ENCODE measurements around the gene CCR7.
A peak's percentile ranks its signal among the peaks of the same experiment; 100 is the strongest.

The CCR7 gene

GRCh38 chr17:40556198-40556661, 9.0 kb downstream of the CCR7 start:
- no peak for TF ChIP-seq CTCF (IDR thresholded peaks at IDR 0.05; ENCODE audit: low read depth, low read length)
- no peak overlapping the region for H3K4me3 ChIP-seq (ENCODE audit: low read depth, low read length)

GRCh38 chr17:40555296-40556190, 9.7 kb downstream of the CCR7 start:
- no peak overlapping the region for H3K4me3 ChIP-seq (ENCODE audit: low read depth, low read length)
- TF ChIP-seq CTCF (IDR thresholded peaks at IDR 0.05; ENCODE audit: low read depth, low read length), result no peak

- TF ChIP-seq CTCF (IDR thresholded peaks at IDR 0.05; ENCODE audit: low read depth, low read length), result no peak
- no peak overlapping the region for H3K4me3 ChIP-seq (ENCODE audit: low read depth, low read length)
Measured at GRCh38 chr17:40554646-40555295, 10.5 kb downstream of the CCR7 start.

- no peak overlapping the region for H3K4me3 ChIP-seq (ENCODE audit: low read depth, low read length)
- TF ChIP-seq CTCF (IDR thresholded peaks at IDR 0.05; ENCODE audit: low read depth, low read length), result no peak
Measured at GRCh38 chr17:40553694-40554534, 11.4 kb downstream of the CCR7 start.

GRCh38 chr17:40552806-40553693, 12.2 kb downstream of the CCR7 start:
- no peak overlapping the region for H3K4me3 ChIP-seq (ENCODE audit: low read depth, low read length)
- no peak for TF ChIP-seq CTCF (IDR thresholded peaks at IDR 0.05; ENCODE audit: low read depth, low read length)

GRCh38 chr17:40551879-40552768, 13.1 kb downstream of the CCR7 start:
- H3K4me3 ChIP-seq (ENCODE audit: low read depth, low read length), result peak overlapping the region; percentile 42
- TF ChIP-seq CTCF (IDR thresholded peaks at IDR 0.05; ENCODE audit: low read depth, low read length), result no peak
